HG02884 (cell line): ENCODE measurements around the gene ATP5F1E.
"Not testable (repeated sequence)": the region's sequence is repeated elsewhere in the genome, so short reads cannot be mapped to it uniquely, and the experiment has no call there.

ENCODE experiments used
- ATAC-seq: cut with Tn5 transposase; IDR thresholded peaks from one replicate; pipeline ENCODE4 v1.9.1; 2021; ENCODE audit warnings: mild to moderate bottlenecking, moderate library complexity; ENCODE audit not compliant: unreplicated experiment

ATP5F1E gene

GRCh38 chr20:58992911-58993310 lies 39.2 kb downstream of the ATP5F1E start:
- ATAC-seq = no peak

- no peak for ATAC-seq
These were observed 40.4 kb downstream of the ATP5F1E start for GRCh38 chr20:58991715-58992114.

DNA sequence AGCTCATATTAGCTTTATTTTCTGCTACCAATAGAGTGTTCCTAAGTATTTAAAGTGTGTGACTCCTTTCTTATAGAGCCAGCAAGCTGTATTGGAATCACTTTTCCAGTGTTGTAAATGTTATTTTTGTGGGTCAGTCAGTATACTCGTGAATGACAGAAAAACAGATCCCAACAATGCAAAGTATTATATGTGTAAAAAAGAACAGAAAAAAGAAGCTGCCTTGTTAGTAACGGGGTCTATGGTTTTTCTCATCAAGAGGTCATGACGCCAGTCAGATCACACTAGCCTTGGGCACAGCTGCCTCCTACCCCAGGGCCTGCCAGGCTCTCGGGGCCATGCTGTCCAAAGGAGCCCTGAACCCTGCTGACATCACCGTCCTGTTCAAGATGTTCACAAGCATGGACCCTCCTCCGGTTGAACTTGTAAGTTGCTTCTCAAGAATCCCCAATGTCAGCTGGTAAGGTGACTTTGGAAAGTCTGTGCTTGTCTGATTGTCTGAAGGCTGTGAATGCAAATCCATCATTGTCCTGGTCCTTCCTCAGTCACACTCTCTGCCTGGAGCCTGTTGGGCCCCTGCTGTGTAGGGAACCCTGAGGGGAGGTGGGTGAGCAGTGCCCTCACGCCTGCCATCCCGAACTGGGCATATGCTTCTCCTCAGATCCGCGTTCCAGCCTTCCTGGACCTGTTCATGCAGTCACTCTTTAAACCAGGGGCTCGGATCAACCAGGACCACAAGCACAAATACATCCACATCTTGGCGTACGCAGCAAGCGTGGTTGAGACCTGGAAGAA lies 41.3 kb downstream of the ATP5F1E start:
- no peak for ATAC-seq

DNA sequence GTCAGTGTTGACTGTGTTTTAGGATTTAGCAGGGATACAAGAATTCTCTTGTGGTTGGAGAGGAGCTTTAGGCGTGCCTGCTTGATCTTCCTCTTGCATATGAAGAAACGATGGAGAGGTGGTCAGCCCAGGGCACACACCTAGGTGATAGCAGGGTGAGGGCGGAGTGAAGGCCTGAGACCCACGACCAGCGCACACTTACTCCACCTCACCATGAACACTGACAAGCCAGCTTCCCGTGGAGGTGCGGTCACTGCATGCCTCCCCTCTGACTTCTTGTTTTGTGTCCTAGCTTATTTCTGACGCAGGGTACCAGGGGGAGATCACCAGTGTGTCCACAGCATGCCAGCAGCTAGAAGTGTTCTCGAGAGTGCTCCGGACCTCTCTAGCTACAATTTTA lies 42.9 kb downstream of the ATP5F1E start:
- ATAC-seq = no peak

- no peak for ATAC-seq
These were observed 43.6 kb downstream of the ATP5F1E start for GRCh38 chr20:58988565-58988882.

- ATAC-seq = no peak
These were observed 44.2 kb downstream of the ATP5F1E start for GRCh38 chr20:58987790-58988564.

DNA sequence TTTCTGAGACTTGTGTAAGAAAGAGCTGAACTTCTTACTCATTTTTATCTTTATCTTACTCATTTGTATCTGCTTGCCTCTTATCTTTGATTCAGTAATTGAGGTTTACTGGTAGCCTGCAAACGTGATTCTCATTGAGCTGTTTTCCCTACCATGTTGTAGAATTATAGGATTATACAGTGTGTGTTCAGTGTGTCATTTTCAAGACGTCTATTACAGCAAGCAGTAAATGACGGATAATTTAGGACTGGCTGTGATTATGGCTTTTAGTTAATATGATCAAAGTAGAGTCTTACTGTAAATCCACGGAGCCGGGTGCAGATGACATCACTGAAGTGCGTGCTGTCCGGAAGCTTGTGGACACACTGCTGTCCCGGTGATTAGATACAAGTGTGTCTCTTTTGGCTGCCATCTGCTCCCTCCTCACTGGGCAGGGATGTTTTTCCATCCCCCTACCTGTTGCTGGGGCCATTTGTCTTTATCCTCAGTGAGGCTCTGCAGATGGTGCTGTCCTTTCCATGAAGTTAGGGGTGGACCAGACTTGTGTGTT lies 45.1 kb downstream of the ATP5F1E start:
- no peak for ATAC-seq

DNA sequence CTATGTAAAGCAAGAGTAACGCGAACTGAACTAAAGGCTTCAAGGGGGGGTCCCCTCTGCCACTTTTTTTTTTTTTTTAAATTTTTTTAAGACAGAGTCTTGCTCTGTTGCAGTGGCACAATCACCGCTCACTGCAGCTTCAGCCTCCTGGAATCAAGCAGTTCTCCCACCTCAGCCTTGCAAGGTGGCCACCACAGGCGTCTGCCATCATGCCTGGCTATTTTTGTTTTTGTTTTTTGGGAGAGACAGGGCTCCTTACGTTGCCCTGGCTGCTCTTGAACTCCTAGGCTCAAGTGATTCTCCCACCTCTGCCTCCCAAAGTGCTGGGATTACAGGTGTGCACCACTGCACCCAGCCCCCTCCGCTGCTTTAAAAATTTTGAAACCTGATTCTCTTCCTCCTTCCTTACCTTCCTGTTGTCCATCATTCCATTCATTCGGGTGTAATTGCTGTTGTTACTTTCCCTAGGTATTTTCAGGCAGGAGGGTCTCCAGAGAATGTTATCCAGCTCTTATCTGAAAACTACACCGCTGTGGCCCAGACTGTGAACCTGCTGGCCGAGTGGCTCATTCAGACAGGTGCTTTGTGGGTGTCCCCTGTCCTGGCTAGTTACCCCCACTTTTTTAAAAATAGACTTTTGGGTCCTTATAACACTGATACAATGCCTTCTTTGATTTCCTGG lies 45.7 kb downstream of the ATP5F1E start:
- ATAC-seq = no peak

DNA sequence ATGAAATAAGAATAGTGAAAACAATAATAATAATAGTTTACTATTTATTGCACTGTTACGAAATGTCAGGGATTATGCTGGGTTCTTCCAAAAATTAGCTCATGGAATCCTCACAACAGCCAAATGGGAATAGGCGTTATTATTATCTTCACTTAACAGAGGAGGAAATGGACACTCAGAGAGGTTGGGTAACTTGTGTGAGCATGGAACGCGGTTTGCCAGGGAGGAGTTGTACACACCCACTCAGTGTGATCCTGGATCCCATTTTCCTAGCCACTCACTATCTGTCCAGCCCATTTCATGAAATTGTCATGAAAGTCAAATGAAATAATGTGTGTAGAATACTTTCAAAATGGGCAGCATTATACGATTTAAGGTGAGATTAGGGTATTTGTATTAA lies 46.5 kb downstream of the ATP5F1E start:
- ATAC-seq = no peak

- ATAC-seq = no peak
These were observed 47.4 kb downstream of the ATP5F1E start for GRCh38 chr20:58984691-58985090.

GRCh38 chr20:58983115-58983468 lies 49.0 kb downstream of the ATP5F1E start:
- ATAC-seq = not testable (repeated sequence)

DNA sequence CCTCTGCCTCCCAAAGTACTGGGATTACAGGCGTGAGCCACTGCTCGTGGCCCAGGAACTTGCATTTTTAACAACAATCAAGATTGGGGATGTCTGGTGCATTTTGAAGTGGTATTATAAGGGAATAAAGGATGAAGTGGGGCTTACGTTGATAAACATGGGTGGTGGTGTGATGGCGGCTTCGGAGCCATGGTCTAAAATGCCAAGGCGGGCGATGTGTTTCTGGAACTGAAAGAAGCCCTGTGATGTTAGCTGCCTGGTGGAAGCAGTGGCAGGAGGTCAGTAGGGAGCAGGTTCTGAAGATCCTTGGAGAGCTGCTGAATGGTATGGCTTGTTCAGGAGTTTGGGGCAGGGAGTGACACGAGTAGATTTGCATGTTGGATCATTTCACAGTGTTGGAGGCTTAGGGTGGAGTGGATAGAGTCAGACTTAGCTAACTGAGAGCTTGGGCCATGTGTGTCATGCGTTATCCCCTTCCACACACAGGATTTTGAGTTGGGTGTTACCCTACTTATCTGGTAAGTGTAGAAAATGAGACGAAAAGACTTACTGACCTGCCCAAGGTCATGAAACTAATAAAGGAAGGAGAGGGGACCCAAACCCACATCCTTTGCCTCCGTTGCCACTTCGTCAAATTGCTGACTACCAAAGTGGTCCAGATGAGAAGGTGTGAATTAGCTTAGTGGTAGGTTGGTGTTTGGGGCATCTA lies 49.6 kb downstream of the ATP5F1E start:
- no peak for ATAC-seq

DNA sequence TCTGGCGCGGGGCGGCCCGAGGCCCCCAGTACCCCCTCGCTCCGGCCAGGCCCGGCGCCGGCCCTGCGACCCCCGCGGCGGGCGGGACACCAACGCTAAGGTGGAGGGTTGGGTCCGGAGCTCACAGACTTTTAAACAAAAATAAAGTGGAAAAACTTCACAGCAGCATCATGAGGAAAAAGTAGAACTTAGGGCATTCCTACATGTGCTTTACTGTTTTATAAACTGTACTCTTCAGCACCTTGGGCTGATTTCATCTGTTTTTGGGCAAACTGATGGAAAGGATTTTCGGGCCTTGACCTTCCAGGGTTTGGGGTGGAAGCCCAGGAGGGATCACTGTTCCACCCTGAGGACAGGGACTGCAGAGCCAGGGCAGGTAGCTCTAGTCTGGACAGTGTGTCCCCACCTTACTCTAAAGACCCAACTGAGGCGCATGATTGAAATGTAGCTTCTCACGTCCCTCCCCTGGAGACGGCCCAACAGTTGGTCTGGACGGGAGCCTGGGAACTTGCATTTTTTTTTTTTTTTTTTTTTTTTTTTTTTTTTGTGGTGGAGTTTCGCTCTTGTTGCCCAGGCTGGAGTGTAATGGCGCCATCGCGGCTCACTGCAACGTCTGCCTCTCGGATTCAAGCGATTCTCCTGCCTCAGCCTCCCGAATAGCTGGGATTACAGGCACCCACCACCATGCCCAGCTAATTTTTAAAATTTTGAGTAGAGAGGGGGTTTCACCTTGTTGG lies 50.3 kb downstream of the ATP5F1E start:
- no peak for ATAC-seq

GRCh38 chr20:58980711-58981627 lies 51.2 kb downstream of the ATP5F1E start, which contains the start of gene NELFCD:
NELFCD (plus strand) TSS chr20:58981256; CDS start chr20:58981310, 54 bp downstream.
- ATAC-seq = peak; percentile 65

DNA sequence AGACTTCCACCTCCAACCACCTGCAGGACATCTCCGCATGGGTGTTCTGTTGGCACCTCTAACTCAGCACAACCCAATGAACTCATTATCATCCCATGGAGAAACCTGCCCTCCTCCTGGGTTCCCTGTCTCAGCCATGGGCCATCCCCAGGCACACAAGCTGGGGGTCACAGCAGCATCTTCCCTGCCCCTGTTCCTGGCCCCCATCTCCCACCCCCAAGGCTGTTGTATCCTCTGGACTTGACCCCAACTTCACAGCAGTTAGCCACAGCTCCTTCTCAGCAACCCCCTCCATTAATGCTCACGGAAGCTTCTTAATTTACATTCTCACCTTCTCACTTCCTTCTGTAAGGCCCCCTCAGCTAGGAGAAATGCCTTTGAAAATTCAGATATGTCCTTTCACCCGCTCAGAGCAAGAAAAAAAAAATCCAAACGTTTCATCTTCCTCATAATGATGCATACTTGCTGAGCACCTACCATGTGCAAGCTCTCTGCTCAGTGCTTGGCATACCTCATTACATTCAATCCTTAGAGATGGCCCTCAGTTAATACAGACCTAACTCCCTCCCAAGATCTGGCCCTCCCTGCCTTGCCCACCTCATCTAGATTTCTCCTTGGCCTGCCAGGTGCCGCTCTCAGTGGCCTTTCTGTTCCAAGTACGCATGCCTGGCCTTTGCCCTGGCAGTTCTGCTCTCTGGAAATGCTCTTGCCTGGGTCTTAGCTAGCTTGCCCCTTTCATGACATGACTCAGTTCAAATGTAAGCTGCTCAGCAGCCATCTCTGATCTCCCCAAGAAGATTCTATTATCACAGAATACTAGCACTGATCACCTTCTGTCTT lies 53.6 kb downstream of the ATP5F1E start:
- ATAC-seq = no peak

- no peak for ATAC-seq
These were observed 55.9 kb downstream of the ATP5F1E start for GRCh38 chr20:58976061-58976730.
